Measurements from ENCODE around the gene CXorf58.
A peak's percentile ranks its signal among the peaks of the same experiment; 100 is the strongest.
"Not testable (repeated sequence)": the region's sequence is repeated elsewhere in the genome, so short reads cannot be mapped to it uniquely, and the experiment has no call there.

CXorf58 gene

GRCh38 chrX:23952984-23953907, 45.4 kb downstream of the CXorf58 start:
- DNase-seq (ENCODE audit: low read depth in 3 of 3), result peak; percentile 0 to 12 (median 7)

- DNase-seq (ENCODE audit: low read depth in 3 of 3), result no peak
These were observed 46.1 kb downstream of the CXorf58 start for GRCh38 chrX:23953908-23954269.

GRCh38 chrX:23954396-23954795, 46.6 kb downstream of the CXorf58 start:
- no peak for DNase-seq (ENCODE audit: low read depth in 3 of 3)

GRCh38 chrX:23959781-23960180, 52.0 kb downstream of the CXorf58 start:
- DNase-seq (ENCODE audit: low read depth in 3 of 3), result no peak

- no peak for DNase-seq (ENCODE audit: low read depth in 3 of 3)
These were observed 56.4 kb downstream of the CXorf58 start for GRCh38 chrX:23964191-23964590.

- DNase-seq (ENCODE audit: low read depth in 3 of 3), result not testable (repeated sequence)
These were observed 57.8 kb downstream of the CXorf58 start for GRCh38 chrX:23965630-23966029.

GRCh38 chrX:23978491-23978890, 70.7 kb downstream of the CXorf58 start:
- DNase-seq (ENCODE audit: low read depth in 3 of 3), result no peak

- DNase-seq (ENCODE audit: low read depth in 3 of 3), result no peak
These were observed 72.2 kb downstream of the CXorf58 start for GRCh38 chrX:23980011-23980441.

- DNase-seq (ENCODE audit: low read depth in 3 of 3), result no peak
These were observed 73.4 kb downstream of the CXorf58 start for GRCh38 chrX:23981222-23981621.

- no peak for DNase-seq (ENCODE audit: low read depth in 3 of 3)
These were observed 73.9 kb downstream of the CXorf58 start for GRCh38 chrX:23981711-23982110.

- DNase-seq (ENCODE audit: low read depth in 3 of 3), result no peak
These were observed 75.1 kb downstream of the CXorf58 start for GRCh38 chrX:23982891-23983290.

Data from stimulated activated CD4-positive, alpha-beta T cell treated with anti-CD3 and anti-CD28 coated beads, TNF-alpha, amount 100 ng/mL, for 24 hours (primary cell).